HEK293T (cell line): Measurements from ENCODE around the gene BEST2.

Experiments
- CTCF ChIA-PET: fragments of 350-600 bp; formaldehyde crosslinking; extraction: SDS; loops from one replicate; lab custom pipeline; 2021; ENCODE audit warnings: antibody characterized with exemption, inconsistent platforms; lab: Yijun Ruan, JAX
- POLR2A ChIA-PET: fragments of 350-600 bp; formaldehyde crosslinking; extraction: SDS; loops from one replicate; lab custom pipeline; 2020; ENCODE audit warnings: antibody characterized with exemption, inconsistent platforms; lab: Yijun Ruan, JAX
- DNase-seq: peaks from one replicate; pipeline ENCODE4 v3.0.0; 2012; ENCODE audit warnings: mixed read lengths; ENCODE audit errors: extremely low spot score
- ARNT ChIP-seq: fragments of 450-650 bp; IDR thresholded peaks from 2 replicates; pipeline ENCODE4 v1.6.1; 2017; ENCODE audit warnings: mild to moderate bottlenecking
- BHLHE40 ChIP-seq: fragments of 450-650 bp; IDR thresholded peaks from 2 replicates; pipeline ENCODE4 v1.6.1; 2016; ENCODE audit warnings: mild to moderate bottlenecking, moderate library complexity, borderline replicate concordance
- CTBP1 ChIP-seq: fragments of 450-650 bp; IDR thresholded peaks from 2 replicates; pipeline ENCODE4 v1.6.1; 2016; ENCODE audit warnings: borderline replicate concordance
- ELF4 ChIP-seq: fragments of 450-650 bp; IDR thresholded peaks from 2 replicates; pipeline ENCODE4 v1.6.1; 2017; ENCODE audit warnings: antibody characterized with exemption
- FOXA1 ChIP-seq: fragments of 450-650 bp; IDR thresholded peaks from 2 replicates; pipeline ENCODE4 v1.6.1; 2016; ENCODE audit warnings: mild to moderate bottlenecking
- FOXK2 ChIP-seq: fragments of 450-650 bp; IDR thresholded peaks from 2 replicates; pipeline ENCODE4 v1.6.1; 2016; ENCODE audit warnings: mild to moderate bottlenecking
- FOXM1 ChIP-seq: fragments of 450-650 bp; IDR thresholded peaks from 2 replicates; pipeline ENCODE4 v1.6.1; 2017; ENCODE audit warnings: mild to moderate bottlenecking, borderline replicate concordance
- HDGF ChIP-seq: fragments of 450-650 bp; IDR thresholded peaks from 2 replicates; pipeline ENCODE4 v1.6.1; 2017; ENCODE audit warnings: antibody characterized with exemption, borderline replicate concordance
- L3MBTL2 ChIP-seq: fragments of 450-650 bp; conservative IDR thresholded peaks from 2 replicates; pipeline ENCODE4 v1.6.1; 2016; ENCODE audit warnings: mild to moderate bottlenecking
- LEF1 ChIP-seq: fragments of 450-650 bp; IDR thresholded peaks from 2 replicates; pipeline ENCODE4 v1.6.1; 2017; ENCODE audit warnings: mild to moderate bottlenecking, borderline replicate concordance
- NFRKB ChIP-seq: fragments of 450-650 bp; IDR thresholded peaks from 2 replicates; pipeline ENCODE4 v1.6.1; 2016; ENCODE audit warnings: mild to moderate bottlenecking, moderate library complexity
- PKNOX1 ChIP-seq: fragments of 450-650 bp; IDR thresholded peaks from 2 replicates; pipeline ENCODE4 v1.6.1; 2016
- SP1 ChIP-seq: fragments of 450-650 bp; IDR thresholded peaks from 2 replicates; pipeline ENCODE4 v1.6.1; 2017
- SUZ12 ChIP-seq: fragments of 450-650 bp; IDR thresholded peaks from 2 replicates; pipeline ENCODE4 v1.6.1; 2016; ENCODE audit warnings: mild to moderate bottlenecking
- TARDBP ChIP-seq: fragments of 450-650 bp; IDR thresholded peaks from 2 replicates; pipeline ENCODE4 v1.6.1; 2016
- ZNF384 ChIP-seq: fragments of 450-650 bp; IDR thresholded peaks from 2 replicates; pipeline ENCODE4 v1.6.1; 2016

Gene BEST2

GRCh38 chr19:12766051-12766521 is 14.5 kb downstream of the BEST2 start:
- CTCF ChIA-PET: interaction anchor here (0.6 to 3.5 kb wide), 17 partner anchors 9 to 189 kb away, joined by 3 to 23 read pairs (median 5); partner anchors contain the start of genes FBXW9 and JUNB
- POLR2A ChIA-PET: interaction anchor here (0.6 to 2.7 kb wide), 10 partner anchors 11 to 81 kb away, joined by 3 to 13 read pairs (median 6); partner anchors contain the start of genes GET3, JUNB and RNASEH2A
- peak; percentile 86 for DNase-seq
- TF ChIP-seq ARNT: no peak
- no peak for TF ChIP-seq CTBP1
- no peak for TF ChIP-seq LEF1
- TF ChIP-seq FOXK2: no peak
- no peak for TF ChIP-seq ZNF384
- no peak for TF ChIP-seq BHLHE40
- TF ChIP-seq ELF4: no peak
- TF ChIP-seq FOXA1: no peak
- TF ChIP-seq SUZ12: no peak
- no peak for TF ChIP-seq TARDBP
- TF ChIP-seq HDGF: no peak
- no peak for TF ChIP-seq L3MBTL2
- TF ChIP-seq PKNOX1: no peak
- no peak for TF ChIP-seq NFRKB
- no peak for TF ChIP-seq SP1
- TF ChIP-seq FOXM1: no peak

- ChIA-PET CTCF (interaction anchor here (0.8 to 2.2 kb wide), 4 partner anchors 10 to 80 kb away, joined by 3 to 15 read pairs (median 4); partner anchors contain the start of gene FBXW9), POLR2A (interaction anchor here (0.9 to 2.7 kb wide), 5 partner anchors 10 to 34 kb away, joined by 3 to 13 read pairs (median 7); partner anchors contain the start of genes GET3 and JUNB)
- TF ChIP-seq ZNF384 (no peak), LEF1 (no peak), HDGF (no peak), FOXK2 (no peak), SUZ12 (no peak), PKNOX1 (no peak), CTBP1 (no peak), FOXM1 (no peak), BHLHE40 (no peak), L3MBTL2 (no peak), NFRKB (no peak), ARNT (no peak), TARDBP (no peak)
- no peak for DNase-seq
Observed at GRCh38 chr19:12767150-12767549, 15.6 kb downstream of the BEST2 start.

- ChIA-PET POLR2A (interaction anchor here (1.5 to 2.7 kb wide), 4 partner anchors 10 to 31 kb away, joined by 3 to 13 read pairs (median 8); partner anchors contain the start of genes GET3 and JUNB), CTCF (interaction anchor here (0.8 kb wide), 1 partner anchor 10 kb away, joined by 4 read pairs; no protein-coding TSS in a partner anchor)
- TF ChIP-seq PKNOX1: no peak
- no peak for TF ChIP-seq HDGF
- no peak for TF ChIP-seq FOXA1
- TF ChIP-seq BHLHE40: no peak
- no peak for TF ChIP-seq SUZ12
- TF ChIP-seq ARNT: no peak
- no peak for TF ChIP-seq TARDBP
- no peak for TF ChIP-seq FOXK2
- no peak for TF ChIP-seq ZNF384
- no peak for TF ChIP-seq L3MBTL2
- no peak for TF ChIP-seq LEF1
- TF ChIP-seq ELF4: no peak
- no peak for TF ChIP-seq NFRKB
- no peak for TF ChIP-seq CTBP1
- no peak for TF ChIP-seq FOXM1
- no peak for TF ChIP-seq SP1
- no peak for DNase-seq
Observed at GRCh38 chr19:12767666-12768065, 16.1 kb downstream of the BEST2 start.

- POLR2A ChIA-PET: interaction anchor here (1.1 kb wide), 1 partner anchor 22 kb away, joined by 3 read pairs; no protein-coding TSS in a partner anchor
- DNase-seq: no peak
- CTCF ChIA-PET: interaction anchor here (1.2 kb wide), 1 partner anchor 9 kb away, joined by 3 read pairs; no protein-coding TSS in a partner anchor
- TF ChIP-seq L3MBTL2 (no peak), FOXM1 (no peak), FOXA1 (no peak), ZNF384 (no peak), BHLHE40 (no peak), SUZ12 (no peak), FOXK2 (no peak), NFRKB (no peak), LEF1 (no peak)
Observed at GRCh38 chr19:12769689-12770088, 18.1 kb downstream of the BEST2 start.

GRCh38 chr19:12770922-12771321 is 19.3 kb downstream of the BEST2 start:
- ChIA-PET POLR2A (interaction anchor here (0.9 kb wide), 1 partner anchor 22 kb away, joined by 4 read pairs; no protein-coding TSS in a partner anchor), CTCF (no interaction called here)
- no peak for TF ChIP-seq CTBP1
- no peak for TF ChIP-seq FOXK2
- TF ChIP-seq ELF4: no peak
- TF ChIP-seq TARDBP: no peak
- TF ChIP-seq ZNF384: no peak
- no peak for TF ChIP-seq BHLHE40
- TF ChIP-seq LEF1: no peak
- no peak for TF ChIP-seq FOXA1
- no peak for TF ChIP-seq PKNOX1
- no peak for TF ChIP-seq SUZ12
- no peak for TF ChIP-seq L3MBTL2
- no peak for TF ChIP-seq HDGF
- TF ChIP-seq SP1: no peak

More at GRCh38 chr19:12770922-12771321, 19.3 kb downstream of the BEST2 start:
- DNase-seq: no peak
